ENCODE measurements around the gene FBXO7. TPM values are rescaled to one million over a fixed set of nuclear protein-coding genes. Genes with fewer than 3 reads are reported as not detected.

The FBXO7 gene
- total RNA-seq, 1 experiment from 2014 or later: 47.8 TPM

DNA sequence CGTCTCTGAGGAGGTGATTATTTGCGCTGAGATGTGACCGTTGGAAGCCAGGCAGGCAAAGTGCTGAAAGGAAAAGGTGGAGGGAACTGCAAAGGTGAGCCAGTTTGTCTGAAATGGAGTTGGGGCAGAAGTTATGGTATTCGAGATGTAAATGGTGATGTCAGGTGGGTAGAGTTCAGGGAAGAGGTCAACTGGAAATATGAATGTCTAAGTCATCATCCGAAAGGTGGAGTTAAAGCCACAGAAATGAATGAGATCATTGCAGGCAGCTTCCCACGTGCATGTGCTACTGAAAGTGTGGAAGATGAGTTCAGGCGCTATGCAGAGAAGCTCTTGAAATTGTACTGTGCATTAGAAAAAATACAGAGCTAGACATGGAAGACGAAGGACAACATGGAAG lies 8.1 kb upstream of the FBXO7 start:
- Histone ChIP-seq H4K91ac (ENCODE audit: insufficient read length, low read depth, low read length) (no peak overlapping the region), H2BK120ac (ENCODE audit: low read depth, low read length, poor library complexity, severe bottlenecking) (no peak overlapping the region), H3K56ac (ENCODE audit: insufficient read length, low read depth, low read length) (no peak overlapping the region), H3K18ac (ENCODE audit: insufficient read length, low read depth, low read length) (no peak overlapping the region), H2BK5ac (ENCODE audit: insufficient read length, low read length) (no peak overlapping the region), H2BK15ac (ENCODE audit: low read depth, low read length) (no peak overlapping the region), H3K79me2 (ENCODE audit: insufficient read depth, low read length) (no peaks in the 10 kb centered on the region), H3K14ac (ENCODE audit: insufficient read depth, low read length) (no peak overlapping the region), H3K9ac (ENCODE audit: extremely low read depth, insufficient read length, low read length) (no peak overlapping the region), H3K4ac (ENCODE audit: low read depth, low read length) (no peak overlapping the region), H3K9me3 (ENCODE audit: control insufficient read depth, low read depth, low read length) (no peaks in the 10 kb centered on the region), H2BK12ac (ENCODE audit: insufficient read length, low read depth, low read length) (no peak overlapping the region), H3K4me2 (ENCODE audit: insufficient read depth, insufficient read length, low read length) (no peak overlapping the region), H3K23ac (ENCODE audit: insufficient read length, low read depth, low read length) (no peak overlapping the region), H3T11ph (ENCODE audit: low read length) (no peak overlapping the region), H4K8ac (replicated peaks; ENCODE audit: insufficient read length, low read depth, low read length) (no peak overlapping the region), H3K79me1 (ENCODE audit: insufficient read depth, low read depth, low read length, poor library complexity, severe bottlenecking) (no peaks in the 10 kb centered on the region), H2AFZ (ENCODE audit: low read length) (no peak overlapping the region), H3K27me3 (ENCODE audit: insufficient read depth, low read length) (no peaks in the 10 kb centered on the region; the same call in 1 of the 2 replicates), H2BK20ac (ENCODE audit: low read depth, low read length, poor library complexity, severe bottlenecking) (no peak overlapping the region), H4K5ac (ENCODE audit: insufficient read length, low read depth, low read length) (no peak overlapping the region), H2AK5ac (ENCODE audit: insufficient read length, low read length) (no peak overlapping the region), H3K4me1 (ENCODE audit: insufficient read depth, low read length) (no peaks in the 10 kb centered on the region), H4K20me1 (ENCODE audit: control insufficient read depth, insufficient read depth, insufficient read length) (no peaks in the 10 kb centered on the region), H3K23me2 (ENCODE audit: insufficient read length, low read depth, low read length, poor library complexity, severe bottlenecking) (no peaks in the 10 kb centered on the region), H3K27ac (ENCODE audit: insufficient read length, low read depth, low read length) (no peak overlapping the region)
- Mint-ChIP-seq H3K36me3 (ENCODE audit: insufficient read depth in 1 of 3, low read depth in 3 of 3) (no peaks in the 10 kb centered on the region), H3K9me3 (no peaks in the 10 kb centered on the region), H3K4me3 (no peak overlapping the region), H3K27me3 (ENCODE audit: low read depth) (peaks cover 91% of the 10 kb centered on the region), H3K4me1 (no peaks in the 10 kb centered on the region), H3K27ac (no peak overlapping the region)
- DNase-seq: no peak
- no CpG with 5 or more reads among the region's 8 CpGs for WGBS (ENCODE audit: extremely low coverage, insufficient read length, low lambda C conversion rate)
- TF ChIP-seq, protein P1, sequence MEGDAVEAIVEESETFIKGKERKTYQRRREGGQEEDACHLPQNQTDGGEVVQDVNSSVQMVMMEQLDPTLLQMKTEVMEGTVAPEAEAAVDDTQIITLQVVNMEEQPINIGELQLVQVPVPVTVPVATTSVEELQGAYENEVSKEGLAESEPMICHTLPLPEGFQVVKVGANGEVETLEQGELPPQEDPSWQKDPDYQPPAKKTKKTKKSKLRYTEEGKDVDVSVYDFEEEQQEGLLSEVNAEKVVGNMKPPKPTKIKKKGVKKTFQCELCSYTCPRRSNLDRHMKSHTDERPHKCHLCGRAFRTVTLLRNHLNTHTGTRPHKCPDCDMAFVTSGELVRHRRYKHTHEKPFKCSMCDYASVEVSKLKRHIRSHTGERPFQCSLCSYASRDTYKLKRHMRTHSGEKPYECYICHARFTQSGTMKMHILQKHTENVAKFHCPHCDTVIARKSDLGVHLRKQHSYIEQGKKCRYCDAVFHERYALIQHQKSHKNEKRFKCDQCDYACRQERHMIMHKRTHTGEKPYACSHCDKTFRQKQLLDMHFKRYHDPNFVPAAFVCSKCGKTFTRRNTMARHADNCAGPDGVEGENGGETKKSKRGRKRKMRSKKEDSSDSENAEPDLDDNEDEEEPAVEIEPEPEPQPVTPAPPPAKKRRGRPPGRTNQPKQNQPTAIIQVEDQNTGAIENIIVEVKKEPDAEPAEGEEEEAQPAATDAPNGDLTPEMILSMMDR (conservative IDR thresholded peaks at IDR 0.05): no peak

Data from H9 (cell line).